HG03520 (cell line): ENCODE results near the gene BORCS5.
"Not testable (repeated sequence)": the region's sequence is repeated elsewhere in the genome, so short reads cannot be mapped to it uniquely, and the experiment has no call there.

Source experiments
- ATAC-seq: cut with Tn5 transposase; IDR thresholded peaks from one replicate; pipeline ENCODE4 v1.9.1; 2021; ENCODE audit warnings: mild to moderate bottlenecking, moderate library complexity; ENCODE audit not compliant: unreplicated experiment

BORCS5 gene

GRCh38 chr12:12384571-12385340, 27.9 kb downstream of the BORCS5 start:
- ATAC-seq: no peak

GRCh38 chr12:12387501-12387900, 30.6 kb downstream of the BORCS5 start:
- ATAC-seq: no peak

GRCh38 chr12:12392413-12392812, 35.5 kb downstream of the BORCS5 start:
- no peak for ATAC-seq

GRCh38 chr12:12393171-12393570, 36.3 kb downstream of the BORCS5 start:
- no peak for ATAC-seq

- ATAC-seq: no peak
These were observed 39.8 kb downstream of the BORCS5 start for GRCh38 chr12:12396694-12397093.

- no peak for ATAC-seq
These were observed 40.3 kb downstream of the BORCS5 start for GRCh38 chr12:12397184-12397583.

- ATAC-seq: no peak
These were observed 41.4 kb downstream of the BORCS5 start for GRCh38 chr12:12398026-12398859.

- ATAC-seq: no peak
These were observed 42.3 kb downstream of the BORCS5 start for GRCh38 chr12:12399161-12399560.

GRCh38 chr12:12399776-12400305, 43.0 kb downstream of the BORCS5 start:
- ATAC-seq: no peak

- ATAC-seq: no peak
These were observed 43.9 kb downstream of the BORCS5 start for GRCh38 chr12:12400793-12401192.

- no peak for ATAC-seq
These were observed 46.7 kb downstream of the BORCS5 start for GRCh38 chr12:12403264-12404248.

GRCh38 chr12:12404297-12404696, 47.4 kb downstream of the BORCS5 start:
- ATAC-seq: no peak

GRCh38 chr12:12405882-12406281, 49.0 kb downstream of the BORCS5 start:
- no peak for ATAC-seq

- no peak for ATAC-seq
These were observed 49.9 kb downstream of the BORCS5 start for GRCh38 chr12:12406762-12407161.

- no peak for ATAC-seq
These were observed 51.4 kb downstream of the BORCS5 start for GRCh38 chr12:12408265-12408690.

GRCh38 chr12:12409337-12409736, 52.5 kb downstream of the BORCS5 start:
- ATAC-seq: not testable (repeated sequence)

GRCh38 chr12:12415886-12416285, 59.0 kb downstream of the BORCS5 start:
- ATAC-seq: no peak

GRCh38 chr12:12419165-12419564, 62.3 kb downstream of the BORCS5 start:
- not testable (repeated sequence) for ATAC-seq

GRCh38 chr12:12423367-12423766, 66.5 kb downstream of the BORCS5 start:
- no peak for ATAC-seq

- no peak for ATAC-seq
These were observed 68.1 kb downstream of the BORCS5 start for GRCh38 chr12:12425001-12425400.

- ATAC-seq: no peak
These were observed 68.7 kb downstream of the BORCS5 start for GRCh38 chr12:12425616-12426015.
